ENCODE results near the gene PAQR4.

DNA sequence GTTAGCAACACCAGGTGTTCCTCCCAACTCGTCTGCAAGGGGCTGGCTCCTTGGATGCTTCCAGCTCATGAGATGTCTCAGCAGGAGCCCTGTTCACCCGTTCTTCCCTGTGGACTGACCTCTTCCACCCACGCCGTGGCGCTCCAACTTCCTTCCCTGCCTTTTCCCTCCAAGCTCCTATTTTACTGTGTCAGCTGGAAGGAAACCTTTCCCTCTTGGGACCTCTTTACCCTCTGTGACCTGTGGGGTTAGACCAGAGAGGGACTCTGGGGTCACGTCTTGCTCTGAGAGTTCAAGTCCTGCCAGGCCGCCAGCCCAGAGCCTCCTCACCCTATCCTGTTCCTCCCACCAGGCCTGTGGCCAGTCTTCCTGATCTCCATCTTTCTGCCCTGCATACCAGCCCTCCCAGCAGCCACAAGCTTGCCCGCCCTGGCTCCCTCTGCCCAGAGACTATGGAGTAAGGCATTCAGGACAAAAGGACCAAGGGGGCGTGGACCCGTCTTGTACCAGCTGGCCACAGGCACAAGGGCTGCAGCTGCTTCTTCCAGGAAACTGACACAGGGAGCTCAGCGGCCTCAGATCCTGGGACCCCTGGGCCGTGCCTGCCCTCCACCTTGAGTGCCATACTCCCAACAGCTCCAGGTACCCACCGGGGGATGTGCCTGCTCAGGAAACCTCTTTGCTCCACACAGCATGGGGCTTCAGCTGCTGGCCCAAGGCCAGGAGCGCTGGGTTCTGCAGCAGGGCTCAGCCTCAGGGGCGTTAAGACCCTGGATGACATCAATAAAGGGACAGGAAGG lies 3.0 kb downstream of the PAQR4 start:
- TF ChIP-seq, protein P1, sequence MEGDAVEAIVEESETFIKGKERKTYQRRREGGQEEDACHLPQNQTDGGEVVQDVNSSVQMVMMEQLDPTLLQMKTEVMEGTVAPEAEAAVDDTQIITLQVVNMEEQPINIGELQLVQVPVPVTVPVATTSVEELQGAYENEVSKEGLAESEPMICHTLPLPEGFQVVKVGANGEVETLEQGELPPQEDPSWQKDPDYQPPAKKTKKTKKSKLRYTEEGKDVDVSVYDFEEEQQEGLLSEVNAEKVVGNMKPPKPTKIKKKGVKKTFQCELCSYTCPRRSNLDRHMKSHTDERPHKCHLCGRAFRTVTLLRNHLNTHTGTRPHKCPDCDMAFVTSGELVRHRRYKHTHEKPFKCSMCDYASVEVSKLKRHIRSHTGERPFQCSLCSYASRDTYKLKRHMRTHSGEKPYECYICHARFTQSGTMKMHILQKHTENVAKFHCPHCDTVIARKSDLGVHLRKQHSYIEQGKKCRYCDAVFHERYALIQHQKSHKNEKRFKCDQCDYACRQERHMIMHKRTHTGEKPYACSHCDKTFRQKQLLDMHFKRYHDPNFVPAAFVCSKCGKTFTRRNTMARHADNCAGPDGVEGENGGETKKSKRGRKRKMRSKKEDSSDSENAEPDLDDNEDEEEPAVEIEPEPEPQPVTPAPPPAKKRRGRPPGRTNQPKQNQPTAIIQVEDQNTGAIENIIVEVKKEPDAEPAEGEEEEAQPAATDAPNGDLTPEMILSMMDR (IDR thresholded peaks at IDR 0.05) = no peak
- TF ChIP-seq POLR2A (IDR thresholded peaks at IDR 0.05) = no peak

Measured in body of pancreas (tissue), 4 donors.